OCI-LY1 (cell line): Measurements from ENCODE around the gene RHOJ.

ENCODE experiments used
- EZH2 ChIP-seq: fragments of 200-600 bp; sonication (generic), shearing (Covaris generic); IDR thresholded peaks from 2 replicates; pipeline ENCODE4 v1.8.0; 2017; ENCODE audit warnings: borderline replicate concordance, mixed run types, mild to moderate bottlenecking, antibody characterized with exemption, low read length, moderate library complexity, mixed read lengths
- TF ChIP-seq, protein P1 (sequence below): fragments of 200-600 bp; sonication (generic), shearing (Covaris generic); IDR thresholded peaks from 2 replicates; pipeline ENCODE4 v1.5.1; 2017; ENCODE audit warnings: mild to moderate bottlenecking, antibody characterized with exemption, low read length, moderate library complexity, mixed read lengths

- TF ChIP-seq, protein P1, sequence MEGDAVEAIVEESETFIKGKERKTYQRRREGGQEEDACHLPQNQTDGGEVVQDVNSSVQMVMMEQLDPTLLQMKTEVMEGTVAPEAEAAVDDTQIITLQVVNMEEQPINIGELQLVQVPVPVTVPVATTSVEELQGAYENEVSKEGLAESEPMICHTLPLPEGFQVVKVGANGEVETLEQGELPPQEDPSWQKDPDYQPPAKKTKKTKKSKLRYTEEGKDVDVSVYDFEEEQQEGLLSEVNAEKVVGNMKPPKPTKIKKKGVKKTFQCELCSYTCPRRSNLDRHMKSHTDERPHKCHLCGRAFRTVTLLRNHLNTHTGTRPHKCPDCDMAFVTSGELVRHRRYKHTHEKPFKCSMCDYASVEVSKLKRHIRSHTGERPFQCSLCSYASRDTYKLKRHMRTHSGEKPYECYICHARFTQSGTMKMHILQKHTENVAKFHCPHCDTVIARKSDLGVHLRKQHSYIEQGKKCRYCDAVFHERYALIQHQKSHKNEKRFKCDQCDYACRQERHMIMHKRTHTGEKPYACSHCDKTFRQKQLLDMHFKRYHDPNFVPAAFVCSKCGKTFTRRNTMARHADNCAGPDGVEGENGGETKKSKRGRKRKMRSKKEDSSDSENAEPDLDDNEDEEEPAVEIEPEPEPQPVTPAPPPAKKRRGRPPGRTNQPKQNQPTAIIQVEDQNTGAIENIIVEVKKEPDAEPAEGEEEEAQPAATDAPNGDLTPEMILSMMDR = no peak
- TF ChIP-seq EZH2 = no peak
These were observed 83.6 kb downstream of the RHOJ start for GRCh38 chr14:63287666-63288483.
